GM12878 (cell line): ENCODE results near the gene GPC6. TPM values are rescaled to one million over a fixed set of nuclear protein-coding genes. Genes with fewer than 3 reads are reported as not detected.

Experiments used
- CBX3 ChIP-seq: fragments of 200-600 bp; sonication (generic); IDR thresholded peaks from 2 replicates; pipeline ENCODE4 v1.6.1; 2016; ENCODE audit warnings: low read depth, borderline replicate concordance
- CREB1 ChIP-seq: IDR thresholded peaks from 2 replicates; pipeline ENCODE4 v1.6.1; 2012; ENCODE audit warnings: low read depth, mild to moderate bottlenecking, inconsistent platforms
- CREM ChIP-seq: IDR thresholded peaks from 2 replicates; pipeline ENCODE4 v1.6.1; 2014; ENCODE audit warnings: antibody characterized with exemption, low read depth
- CTCF ChIP-seq, 3 experiments: IDR thresholded peaks in 2 of 3; conservative IDR thresholded peaks in 1 of 3; 2 replicates each; pipeline ENCODE4 v1.5.1; 2011; ENCODE audit warnings: low read depth in 3 of 3, low read length in 3 of 3, mild to moderate bottlenecking in 3 of 3, control low read depth in 2 of 3, moderate library complexity in 2 of 3, inconsistent platforms in 1 of 3, mixed read lengths in 1 of 3; ENCODE audit not compliant: control insufficient read depth in 2 of 3, insufficient read depth in 1 of 3; ENCODE audit errors: extremely low read depth in 1 of 3
- EP300 ChIP-seq, 2 experiments: fragments of 150-350 bp in 1 of 2; IDR thresholded peaks; 2 replicates each; pipeline ENCODE4 v1.6.1; 2011 to 2012; ENCODE audit warnings: low read depth in 2 of 2, low read length in 2 of 2, borderline replicate concordance in 1 of 2, improper control_type of control experiment in 1 of 2, inconsistent platforms in 1 of 2; ENCODE audit not compliant: control insufficient read depth in 1 of 2
- FOS ChIP-seq: IDR thresholded peaks from 3 replicates; pipeline ENCODE4 v1.6.1; 2011; ENCODE audit warnings: borderline replicate concordance; ENCODE audit not compliant: insufficient read length; ENCODE audit errors: extremely low read depth
- HCFC1 ChIP-seq: fragments of 150-350 bp; IDR thresholded peaks from 2 replicates; pipeline ENCODE4 v1.6.1; 2014; ENCODE audit warnings: low read length
- IRF3 ChIP-seq: fragments of 450-650 bp; IDR thresholded peaks from 2 replicates; pipeline ENCODE4 v1.6.1; 2014; ENCODE audit warnings: mild to moderate bottlenecking
- MEF2B ChIP-seq: fragments of 450-650 bp; IDR thresholded peaks from 2 replicates; pipeline ENCODE4 v1.6.1; 2018; ENCODE audit warnings: mild to moderate bottlenecking, moderate library complexity; ENCODE audit not compliant: partially characterized antibody, poor library complexity, severe bottlenecking
- MTA3 ChIP-seq: IDR thresholded peaks from 2 replicates; pipeline ENCODE4 v1.6.1; 2012; ENCODE audit warnings: low read length, inconsistent platforms, borderline replicate concordance
- NFXL1 ChIP-seq: fragments of 450-650 bp; IDR thresholded peaks from 2 replicates; pipeline ENCODE4 v1.6.1; 2017; ENCODE audit warnings: antibody characterized with exemption, mild to moderate bottlenecking, borderline replicate concordance
- NFYA ChIP-seq: IDR thresholded peaks from 2 replicates; pipeline ENCODE4 v1.6.1; 2011; ENCODE audit warnings: low read depth, mild to moderate bottlenecking, low read length, improper control_type of control experiment, borderline replicate concordance
- NR2C1 ChIP-seq: fragments of 450-650 bp; IDR thresholded peaks from 2 replicates; pipeline ENCODE4 v1.6.1; 2017; ENCODE audit warnings: antibody characterized with exemption, mild to moderate bottlenecking, moderate library complexity
- SMARCA5 ChIP-seq: fragments of 450-650 bp; IDR thresholded peaks from 2 replicates; pipeline ENCODE4 v1.6.1; 2017; ENCODE audit warnings: mild to moderate bottlenecking
- TBL1XR1 ChIP-seq: IDR thresholded peaks from 2 replicates; pipeline ENCODE4 v1.6.1; 2012; ENCODE audit warnings: low read depth, low read length, improper control_type of control experiment
- TCF3 ChIP-seq: IDR thresholded peaks from 2 replicates; pipeline ENCODE4 v1.6.1; 2012; ENCODE audit warnings: low read depth, mild to moderate bottlenecking, low read length, borderline replicate concordance; ENCODE audit not compliant: insufficient read depth
- ZBTB11 ChIP-seq: fragments of 450-650 bp; formaldehyde crosslinking; IDR thresholded peaks from 2 replicates; pipeline ENCODE4 v1.5.0; 2022; ENCODE audit warnings: mild to moderate bottlenecking, missing genetic modification characterization
- ZBTB33 ChIP-seq: fragments of 450-650 bp; IDR thresholded peaks from 2 replicates; pipeline ENCODE4 v1.6.1; 2017; ENCODE audit warnings: mild to moderate bottlenecking
- ZZZ3 ChIP-seq: IDR thresholded peaks from 2 replicates; pipeline ENCODE4 v1.6.1; 2011; ENCODE audit warnings: low read depth; ENCODE audit not compliant: control insufficient read depth, insufficient read length
- polyA plus RNA-seq, 11 experiments: library from polyadenylated mRNA; depleted of rRNA in 4 of 11; unstranded in 6 of 11; stranded (reverse) in 5 of 11; fragments of >200 nt; fragmentation: Nextera tagmentation in 4 of 11; fragmentation: Illumina TruSeq in 1 of 11; extraction: Ambion mirVana in 4 of 11; extraction: Trizol in 1 of 11; gene quantifications; 1 replicate in 1 of 11; 2 replicates in 10 of 11; pipeline versions ENCODE4 v1.2.1 to v1.2.3, GENCODE V29; 2011 to 2016; ENCODE audit warnings: inconsistent platforms in 2 of 11, missing spikeins in 2 of 11, low read depth in 1 of 11
- total RNA-seq, 4 experiments: library from RNA; depleted of rRNA in 3 of 4; stranded (reverse); fragments of >200 nt in 3 of 4; fragmentation: Illumina TruSeq in 1 of 4; extraction: Trizol in 1 of 4; gene quantifications; 2 replicates each; pipeline versions ENCODE4 v1.2.1 to v1.2.3, GENCODE V29; 2013 to 2021
- TF ChIP-seq, protein P1 (sequence below): fragments of 450-650 bp; IDR thresholded peaks from 2 replicates; pipeline ENCODE4 v1.6.1; 2017; ENCODE audit warnings: mild to moderate bottlenecking, low read depth, inconsistent platforms; ENCODE audit not compliant: poor library complexity, severe bottlenecking

Gene GPC6
- total and polyA plus RNA-seq, 10 of the 15 experiments (the other 5 are each of a cell fraction or from before 2014, with no cell fraction given), result 0.03 to 0.04 (median 0.03) TPM; not detected in 7

DNA sequence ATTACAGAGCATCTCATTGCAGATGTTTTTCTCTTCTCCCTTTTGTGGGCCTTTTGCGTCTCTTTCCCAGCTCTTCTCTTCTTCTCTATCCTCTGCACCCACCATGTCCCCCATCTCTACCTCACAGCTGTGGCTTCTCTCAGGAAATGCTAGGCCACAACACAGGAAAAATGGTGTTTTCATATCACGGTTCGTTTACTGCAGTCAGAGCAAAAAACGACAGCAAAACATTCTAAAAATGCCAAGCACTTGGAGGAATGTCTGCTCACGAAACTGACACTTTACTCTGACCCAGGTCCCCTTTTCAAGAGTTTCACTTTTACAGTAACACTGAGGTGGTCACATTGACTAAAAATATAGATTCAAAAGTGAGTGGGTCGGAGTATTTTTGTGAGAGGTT, 1100.7 kb downstream of the GPC6 start (continued):
- TF ChIP-seq EP300 (IDR thresholded peaks at IDR 0.05; ENCODE audit: borderline replicate concordance in 1 of 2, control insufficient read depth in 1 of 2, low read depth in 2 of 2, low read length in 2 of 2) (no peak), HCFC1 (no peak), TBL1XR1 (peak; percentile 89; the same call in 1 of the 2 replicates), ZBTB11 (CRISPR knock-in tag) (no peak), TCF3 (peak; percentile 69; the same call in 1 of the 2 replicates), IRF3 (no peak), CTCF (IDR thresholded peaks at IDR 0.05 in 2 of 3, conservative IDR thresholded peaks at IDR 0.05 in 1 of 3; ENCODE audit: control insufficient read depth in 2 of 3, extremely low read depth in 1 of 3, insufficient read depth in 1 of 3, low read depth in 3 of 3, low read length in 3 of 3) (no peak), CREB1 (peak; percentile 56), ZZZ3 (no peak), NFYA (no peak), MTA3 (peak; percentile 56; the same call in 1 of the 2 replicates), FOS (no peak), NFXL1 (no peak), SMARCA5 (no peak), MEF2B (no peak), NR2C1 (no peak), CREM (peak; percentile 20; the same call in 1 of the 2 replicates), ZBTB33 (no peak), CBX3 (no peak)
- TF ChIP-seq, protein P1, sequence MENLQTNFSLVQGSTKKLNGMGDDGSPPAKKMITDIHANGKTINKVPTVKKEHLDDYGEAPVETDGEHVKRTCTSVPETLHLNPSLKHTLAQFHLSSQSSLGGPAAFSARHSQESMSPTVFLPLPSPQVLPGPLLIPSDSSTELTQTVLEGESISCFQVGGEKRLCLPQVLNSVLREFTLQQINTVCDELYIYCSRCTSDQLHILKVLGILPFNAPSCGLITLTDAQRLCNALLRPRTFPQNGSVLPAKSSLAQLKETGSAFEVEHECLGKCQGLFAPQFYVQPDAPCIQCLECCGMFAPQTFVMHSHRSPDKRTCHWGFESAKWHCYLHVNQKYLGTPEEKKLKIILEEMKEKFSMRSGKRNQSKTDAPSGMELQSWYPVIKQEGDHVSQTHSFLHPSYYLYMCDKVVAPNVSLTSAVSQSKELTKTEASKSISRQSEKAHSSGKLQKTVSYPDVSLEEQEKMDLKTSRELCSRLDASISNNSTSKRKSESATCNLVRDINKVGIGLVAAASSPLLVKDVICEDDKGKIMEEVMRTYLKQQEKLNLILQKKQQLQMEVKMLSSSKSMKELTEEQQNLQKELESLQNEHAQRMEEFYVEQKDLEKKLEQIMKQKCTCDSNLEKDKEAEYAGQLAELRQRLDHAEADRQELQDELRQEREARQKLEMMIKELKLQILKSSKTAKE, result peak; percentile 38
